ENCODE measurements around the gene ATP6V0D1. TPM values are rescaled to one million over a fixed set of nuclear protein-coding genes. Genes with fewer than 3 reads are reported as not detected.

ATP6V0D1 gene
- polyA plus RNA-seq, 4 donors: 82.6 to 104 (median 91.2) TPM

DNA sequence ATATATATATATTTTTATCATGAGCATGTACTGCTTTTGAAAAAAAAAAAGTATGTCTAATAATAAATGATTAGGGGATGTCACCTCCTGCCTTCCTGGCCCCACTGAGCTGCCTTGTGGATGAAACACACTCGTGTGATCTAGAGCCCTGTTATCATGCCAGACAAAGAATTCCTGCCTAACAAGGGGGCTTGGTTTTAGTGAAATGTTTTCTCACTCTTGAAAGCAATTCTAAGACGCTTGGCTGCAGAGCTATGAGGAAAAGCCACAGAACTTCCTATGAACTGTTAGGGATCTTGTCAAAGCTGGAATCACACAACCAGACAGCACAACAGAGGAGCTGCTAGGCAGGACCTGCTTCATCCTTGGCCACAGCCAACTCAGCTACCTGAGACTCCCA is 68.7 kb downstream of the ATP6V0D1 start:
- DNase-seq (ENCODE audit: low read depth in 4 of 4, low spot score in 3 of 4): no peak

DNA sequence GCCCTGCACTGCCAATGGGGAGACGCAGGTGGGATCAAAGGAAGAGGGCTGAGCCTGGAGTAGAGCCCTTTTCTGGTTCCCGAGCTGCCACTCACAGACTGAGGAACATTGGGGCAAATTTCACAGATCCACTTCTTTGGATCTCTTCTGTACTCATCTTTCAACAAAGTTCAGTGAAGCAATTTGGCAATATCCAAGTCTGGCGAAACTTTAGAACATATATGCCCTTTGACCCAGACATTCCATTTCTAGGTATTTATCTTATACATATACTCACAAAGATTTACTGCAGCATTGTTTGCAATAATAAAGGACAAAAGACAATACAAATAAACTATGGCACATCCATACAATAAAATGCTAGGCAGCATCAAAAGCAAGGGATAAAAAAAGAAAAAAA is 69.6 kb downstream of the ATP6V0D1 start:
- no peak for DNase-seq (ENCODE audit: low read depth in 4 of 4, low spot score in 3 of 4)

- no peak for DNase-seq (ENCODE audit: low read depth in 4 of 4, low spot score in 3 of 4)
Measured at GRCh38 chr16:67409631-67410030, 71.3 kb downstream of the ATP6V0D1 start.

DNA sequence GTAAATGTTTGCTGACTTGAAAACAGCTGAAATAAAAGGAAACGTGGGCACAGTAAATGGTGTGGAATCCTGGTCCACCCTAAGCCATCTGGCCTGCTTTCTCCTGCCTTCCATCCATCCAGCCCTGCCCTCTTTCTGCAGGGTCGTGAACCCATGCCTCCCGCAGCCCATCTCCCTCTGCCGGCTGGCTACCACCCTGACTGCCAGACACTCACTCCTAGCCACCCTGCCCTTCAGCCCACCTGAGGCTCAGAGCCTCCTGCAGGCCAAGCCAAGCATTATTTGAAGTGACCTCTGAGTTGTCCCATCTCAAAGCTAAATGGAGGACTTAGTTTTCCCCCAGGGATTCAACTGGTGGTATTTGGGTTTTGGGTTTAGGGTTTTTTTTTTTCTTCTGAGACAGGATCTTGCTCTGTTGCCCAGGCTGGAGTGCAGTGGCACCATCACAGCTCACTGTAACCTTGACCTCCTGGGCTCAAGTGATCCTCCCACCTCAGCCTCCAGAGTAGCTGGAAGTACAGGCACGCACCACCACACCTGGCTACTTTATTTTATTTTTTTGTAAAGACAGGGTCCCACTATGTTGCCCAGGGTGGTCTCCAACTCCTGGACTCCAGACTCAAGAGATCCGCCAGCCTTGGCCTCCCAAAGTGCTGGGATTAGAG is 73.0 kb downstream of the ATP6V0D1 start:
- no peak for DNase-seq (ENCODE audit: low read depth in 4 of 4, low spot score in 3 of 4)

DNA sequence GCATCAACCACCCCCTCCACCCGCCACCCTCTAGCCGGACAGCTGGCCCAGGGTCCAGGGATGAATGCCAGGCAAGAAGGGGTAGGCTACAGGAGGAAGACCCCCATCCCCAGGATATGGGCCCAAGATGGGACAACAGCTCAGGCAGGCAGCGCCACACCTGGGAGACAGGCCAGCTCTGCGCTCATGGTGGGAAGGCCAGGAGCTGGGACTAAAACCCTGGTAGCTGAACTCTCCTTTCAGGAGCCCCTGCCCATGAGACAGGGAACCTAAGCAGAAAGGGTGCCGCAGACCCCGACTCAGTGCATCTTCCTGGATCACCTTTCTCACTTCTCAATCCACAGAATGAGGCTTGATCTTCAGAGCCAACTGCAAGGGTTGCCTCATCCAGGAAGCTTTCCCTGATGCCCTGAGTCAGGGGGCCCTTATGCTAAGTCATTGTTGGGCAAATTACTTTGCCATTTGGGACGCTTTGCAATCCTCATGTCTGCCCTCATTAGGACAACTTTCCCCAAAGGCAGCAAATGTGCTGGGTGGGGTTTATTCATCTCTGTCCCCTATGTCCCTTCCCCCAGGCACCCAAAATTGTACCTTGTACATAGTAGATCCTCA is 73.7 kb downstream of the ATP6V0D1 start:
- DNase-seq (ENCODE audit: low read depth in 4 of 4, low spot score in 3 of 4): no peak

DNA sequence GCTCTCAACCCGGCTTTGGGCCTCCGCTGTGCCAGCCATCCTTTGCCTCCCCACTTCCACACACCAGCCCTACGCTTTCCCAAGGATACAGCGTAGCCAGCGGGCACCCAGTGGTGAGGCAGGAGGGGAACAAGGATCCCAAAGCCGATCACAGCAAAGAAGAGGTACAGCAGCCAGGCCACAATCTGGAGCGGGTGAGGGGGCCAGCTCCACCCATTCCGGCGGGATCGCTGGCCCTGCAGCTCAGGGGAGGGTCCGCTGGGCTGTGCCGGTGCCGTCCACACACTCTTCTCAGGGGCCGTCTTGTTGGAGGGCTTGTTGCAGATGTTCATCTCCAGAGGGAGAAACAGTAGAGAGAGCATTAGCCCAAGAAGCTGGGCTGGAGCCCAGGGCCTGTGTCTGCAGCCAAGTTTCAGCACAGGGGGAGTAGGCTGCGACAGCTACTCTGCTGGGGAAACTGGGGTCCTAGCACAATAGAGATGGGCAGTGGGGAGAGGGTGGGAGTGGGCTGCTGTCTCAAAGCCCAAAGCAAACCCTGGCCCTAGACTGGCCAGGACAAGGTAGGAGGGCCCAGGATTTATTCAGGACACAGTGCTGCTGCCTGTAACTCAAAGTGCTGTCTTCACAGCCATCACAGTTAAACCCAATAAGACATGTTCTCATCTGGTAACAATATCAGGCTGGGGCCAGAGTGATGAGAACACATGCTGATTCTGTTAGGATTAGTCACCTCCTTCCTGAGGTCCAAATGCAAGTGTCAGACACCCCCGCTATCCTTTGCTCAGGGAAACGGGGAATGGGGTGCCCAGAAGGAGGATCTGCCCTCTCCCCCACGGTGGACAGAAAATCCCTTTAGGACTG is 74.6 kb downstream of the ATP6V0D1 start:
- no peak for DNase-seq (ENCODE audit: low read depth in 4 of 4, low spot score in 3 of 4)

GRCh38 chr16:67405336-67405735 is 75.6 kb downstream of the ATP6V0D1 start:
- DNase-seq (ENCODE audit: low read depth in 4 of 4, low spot score in 3 of 4): no peak

- DNase-seq (ENCODE audit: low read depth in 4 of 4, low spot score in 3 of 4): no peak
Measured at GRCh38 chr16:67404740-67405226, 76.2 kb downstream of the ATP6V0D1 start.

- no peak for DNase-seq (ENCODE audit: low read depth in 4 of 4, low spot score in 3 of 4)
Measured at GRCh38 chr16:67403976-67404555, 76.9 kb downstream of the ATP6V0D1 start.

- DNase-seq (ENCODE audit: low read depth in 4 of 4, low spot score in 3 of 4): no peak
Measured at GRCh38 chr16:67400901-67401300, 80.1 kb downstream of the ATP6V0D1 start.

DNA sequence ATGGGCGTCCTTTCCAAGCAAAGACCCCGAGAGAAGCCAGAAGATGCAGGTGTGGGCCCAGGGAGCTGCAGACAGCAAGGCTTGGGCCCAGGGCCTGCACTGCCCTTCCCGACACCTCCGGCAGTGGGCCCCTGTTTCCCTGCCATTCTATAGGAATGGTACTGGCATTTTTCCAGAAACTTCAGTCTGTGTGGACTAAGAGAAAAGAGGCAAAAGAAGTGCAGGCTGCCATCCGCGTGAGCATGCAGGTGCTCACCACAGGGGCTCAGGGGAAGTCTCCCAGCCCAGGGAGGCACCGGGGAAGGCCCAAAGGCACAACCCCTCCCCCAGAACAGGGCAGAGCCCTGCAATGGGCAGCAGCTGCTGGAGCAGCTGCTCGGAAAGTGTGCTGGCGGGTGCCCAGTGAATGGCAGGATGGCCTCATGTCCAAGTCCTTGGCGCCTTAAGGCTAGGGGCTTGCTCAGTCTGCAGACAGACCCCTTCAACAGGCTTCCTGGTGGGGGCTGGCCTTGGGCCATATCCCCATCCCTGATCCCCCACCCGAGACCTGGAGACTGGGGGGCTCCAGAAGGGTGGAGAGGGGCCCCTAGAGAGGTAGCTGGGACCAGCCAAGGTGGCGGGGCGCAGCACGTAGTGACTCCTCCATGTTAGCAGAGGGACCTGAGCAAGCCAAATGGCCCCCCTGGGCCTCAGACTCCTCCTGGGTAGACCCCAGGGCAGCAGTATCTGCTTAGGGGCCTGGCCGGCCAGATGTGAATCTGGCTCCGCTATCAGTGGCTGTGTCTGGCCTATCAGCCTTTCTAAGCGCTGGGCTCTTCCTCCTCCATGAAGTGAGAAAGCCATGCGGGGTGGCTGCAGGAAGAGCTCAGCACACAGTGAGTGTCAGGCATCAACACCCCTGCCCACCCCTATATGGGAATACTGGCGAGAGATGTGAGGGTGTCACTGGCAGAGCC is 80.9 kb downstream of the ATP6V0D1 start:
- no peak for DNase-seq (ENCODE audit: low read depth in 4 of 4, low spot score in 3 of 4)

DNA sequence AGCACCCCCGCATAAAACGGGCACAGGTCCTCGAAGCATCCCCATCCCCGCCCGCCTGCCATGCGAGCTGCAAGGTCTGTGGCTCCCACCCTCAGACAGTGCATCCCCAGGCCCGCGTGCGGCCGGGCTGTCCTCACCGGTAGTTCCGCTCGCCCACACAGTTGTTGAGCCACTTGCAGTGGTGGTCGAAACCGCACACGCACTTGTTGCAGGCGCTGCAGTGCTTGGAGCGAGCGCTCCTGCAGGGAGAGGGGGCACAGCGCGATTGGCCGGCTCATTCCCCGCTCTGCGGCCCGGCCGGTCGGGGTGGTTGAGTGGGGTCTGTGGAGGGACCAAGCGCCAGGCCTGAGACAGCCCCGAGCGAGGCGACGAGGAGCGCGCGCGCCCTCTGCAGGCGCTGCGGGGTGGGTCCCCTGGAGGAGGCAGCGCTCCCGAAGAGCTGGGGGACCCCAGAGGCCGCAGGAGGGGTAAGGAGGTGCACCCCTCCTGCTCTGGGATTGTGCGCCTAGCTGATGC is 81.7 kb downstream of the ATP6V0D1 start:
- DNase-seq (ENCODE audit: low read depth in 4 of 4, low spot score in 3 of 4): no peak

- DNase-seq (ENCODE audit: low read depth in 4 of 4, low spot score in 3 of 4): no peak
Measured at GRCh38 chr16:67398546-67399217, 82.3 kb downstream of the ATP6V0D1 start.

DNA sequence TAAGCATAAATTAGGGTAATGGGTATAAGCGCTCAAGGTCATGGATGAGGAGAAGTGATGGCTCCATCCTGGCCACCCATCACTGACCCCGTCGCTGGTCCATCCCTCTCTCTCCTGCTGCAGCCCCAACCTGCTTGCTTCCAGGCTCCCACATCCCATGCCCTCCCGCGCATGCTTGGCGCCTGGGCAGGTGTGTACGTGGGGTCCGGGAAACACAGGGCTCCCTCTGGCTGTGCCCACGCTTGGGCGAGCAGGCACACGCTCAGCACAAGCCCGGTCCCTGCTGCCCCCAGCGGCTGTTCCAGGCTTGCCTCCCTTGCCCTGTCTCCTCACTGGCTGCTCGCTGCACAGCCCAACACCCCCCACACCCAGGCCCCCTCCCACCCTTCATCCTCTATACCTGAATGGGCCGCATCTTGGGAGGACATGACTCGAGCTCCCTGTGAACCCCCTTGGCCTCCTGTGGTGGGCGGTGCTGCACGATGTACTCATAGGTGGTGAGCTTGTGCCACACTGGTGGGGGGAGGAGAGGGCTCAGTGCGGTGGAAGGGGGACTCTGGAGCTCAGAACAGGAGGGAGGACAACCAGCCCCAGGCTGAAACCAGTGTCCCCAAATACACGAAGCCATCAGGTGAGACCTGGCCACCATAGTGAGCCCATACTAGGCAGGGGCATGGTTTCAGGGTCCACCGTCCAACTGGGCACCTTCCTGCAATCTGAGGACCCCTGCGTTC is 83.0 kb downstream of the ATP6V0D1 start:
- DNase-seq (ENCODE audit: low read depth in 4 of 4, low spot score in 3 of 4): no peak

GRCh38 chr16:67397036-67397801 is 83.7 kb downstream of the ATP6V0D1 start:
- no peak for DNase-seq (ENCODE audit: low read depth in 4 of 4, low spot score in 3 of 4)

- peak in 2 of 4 donors; percentile 77 to 82 for DNase-seq (ENCODE audit: low read depth in 4 of 4, low spot score in 3 of 4)
Measured at GRCh38 chr16:67396159-67397035, 84.6 kb downstream of the ATP6V0D1 start.
